NCI-H2081 (cell line): ENCODE data around the gene PTGFRN.

Experiments
- DNase-seq, 2 experiments: peaks; one replicate each; lab custom pipeline; 2025; lab: John Stamatoyannopoulos, UW

PTGFRN gene

GRCh38 chr1:116889380-116889779 lies 20.3 kb upstream of the PTGFRN start:
- no peak for DNase-seq

- DNase-seq, result no peak
Observed at GRCh38 chr1:116891396-116892079, 18.2 kb upstream of the PTGFRN start.

GRCh38 chr1:116895073-116895472 lies 14.6 kb upstream of the PTGFRN start:
- no peak for DNase-seq

- DNase-seq, result no peak
Observed at GRCh38 chr1:116899529-116899928, 10.2 kb upstream of the PTGFRN start.

- DNase-seq, result no peak
Observed at GRCh38 chr1:116900471-116901365, 9.0 kb upstream of the PTGFRN start.

- no peak for DNase-seq
Observed at GRCh38 chr1:116902027-116902426, 7.7 kb upstream of the PTGFRN start.

- no peak for DNase-seq
Observed at GRCh38 chr1:116902723-116903383, 6.9 kb upstream of the PTGFRN start.

- no peak for DNase-seq
Observed at GRCh38 chr1:116904791-116905320, 4.9 kb upstream of the PTGFRN start.

GRCh38 chr1:116906812-116907211 lies 2.9 kb upstream of the PTGFRN start:
- no peak for DNase-seq

GRCh38 chr1:116907351-116907750 lies 2.4 kb upstream of the PTGFRN start:
- DNase-seq, result no peak

- DNase-seq, result no peak
Observed at GRCh38 chr1:116908266-116908665, 1.4 kb upstream of the PTGFRN start.

GRCh38 chr1:116908820-116909511 lies 750 bp upstream of the PTGFRN start:
- no peak for DNase-seq

GRCh38 chr1:116910379-116911187 lies 867 bp downstream of the PTGFRN start:
- peak in 1 of 2 experiments; percentile 21 for DNase-seq

- DNase-seq, result peak in 1 of 2 experiments; percentile 28
Observed at GRCh38 chr1:116911188-116911553, 1.5 kb downstream of the PTGFRN start.

GRCh38 chr1:116911779-116912469 lies 2.2 kb downstream of the PTGFRN start:
- DNase-seq, result no peak

GRCh38 chr1:116912846-116913245 lies 3.1 kb downstream of the PTGFRN start:
- DNase-seq, result no peak

- no peak for DNase-seq
Observed at GRCh38 chr1:116913941-116914340, 4.2 kb downstream of the PTGFRN start.

- no peak for DNase-seq
Observed at GRCh38 chr1:116914667-116915066, 5.0 kb downstream of the PTGFRN start.

- no peak for DNase-seq
Observed at GRCh38 chr1:116915086-116915661, 5.5 kb downstream of the PTGFRN start.

GRCh38 chr1:116916002-116916401 lies 6.3 kb downstream of the PTGFRN start:
- DNase-seq, result no peak
